GM18909 (cell line): ENCODE results near the gene RYR2.

Experiments
- ATAC-seq: cut with Tn5 transposase; IDR thresholded peaks from one replicate; pipeline ENCODE4 v1.9.1; 2021; ENCODE audit warnings: mild to moderate bottlenecking; ENCODE audit not compliant: unreplicated experiment, poor library complexity

RYR2 gene

GRCh38 chr1:237482777-237483176 is 440.8 kb downstream of the RYR2 start:
- ATAC-seq, result no peak

- ATAC-seq, result no peak
Observed at GRCh38 chr1:237492359-237492758, 450.4 kb downstream of the RYR2 start.

GRCh38 chr1:237500566-237500965 is 458.6 kb downstream of the RYR2 start:
- no peak for ATAC-seq

- no peak for ATAC-seq
Observed at GRCh38 chr1:237503292-237503691, 461.3 kb downstream of the RYR2 start.

- ATAC-seq, result peak; percentile 96
Observed at GRCh38 chr1:237507005-237507404, 465.0 kb downstream of the RYR2 start.

GRCh38 chr1:237509748-237510147 is 467.8 kb downstream of the RYR2 start:
- ATAC-seq, result no peak

GRCh38 chr1:237525102-237525501 is 483.1 kb downstream of the RYR2 start:
- no peak for ATAC-seq

GRCh38 chr1:237527761-237528160 is 485.8 kb downstream of the RYR2 start:
- ATAC-seq, result no peak

- ATAC-seq, result no peak
Observed at GRCh38 chr1:237528545-237528944, 486.6 kb downstream of the RYR2 start.

GRCh38 chr1:237539055-237539454 is 497.1 kb downstream of the RYR2 start:
- no peak for ATAC-seq

GRCh38 chr1:237542525-237543418 is 500.8 kb downstream of the RYR2 start:
- no peak for ATAC-seq

GRCh38 chr1:237553078-237553477 is 511.1 kb downstream of the RYR2 start:
- ATAC-seq, result no peak

- ATAC-seq, result no peak
Observed at GRCh38 chr1:237556911-237557310, 514.9 kb downstream of the RYR2 start.

GRCh38 chr1:237562242-237562823 is 520.3 kb downstream of the RYR2 start:
- ATAC-seq, result peak; percentile 81

GRCh38 chr1:237565236-237565635 is 523.3 kb downstream of the RYR2 start:
- no peak for ATAC-seq

GRCh38 chr1:237566581-237566980 is 524.6 kb downstream of the RYR2 start:
- ATAC-seq, result no peak

- ATAC-seq, result no peak
Observed at GRCh38 chr1:237568955-237569354, 527.0 kb downstream of the RYR2 start.

- no peak for ATAC-seq
Observed at GRCh38 chr1:237570530-237570929, 528.5 kb downstream of the RYR2 start.

- ATAC-seq, result no peak
Observed at GRCh38 chr1:237574536-237574935, 532.6 kb downstream of the RYR2 start.

GRCh38 chr1:237578540-237578939 is 536.6 kb downstream of the RYR2 start:
- no peak for ATAC-seq

GRCh38 chr1:237580726-237581125 is 538.7 kb downstream of the RYR2 start:
- ATAC-seq, result no peak

- no peak for ATAC-seq
Observed at GRCh38 chr1:237583270-237583669, 541.3 kb downstream of the RYR2 start.
